ENCODE measurements around the gene OIP5.
"Not testable (repeated sequence)": the region's sequence is repeated elsewhere in the genome, so short reads cannot be mapped to it uniquely, and the experiment has no call there.

The OIP5 gene

GRCh38 chr15:41262571-41262970 is 69.8 kb downstream of the OIP5 start:
- TF ChIP-seq CTCF (IDR thresholded peaks at IDR 0.05): no peak
- intact Hi-C loops (cut with DNase I; ENCODE audit: low total_unique reads): no loop called here
- Histone ChIP-seq H3K27me3 (no peaks in the 10 kb centered on the region), H3K27ac (no peak overlapping the region), H3K9me3 (no peaks in the 10 kb centered on the region), H3K36me3 (peaks cover 38 to 50% (median 41%) of the 10 kb centered on the region in 3 donors), H3K4me3 (no peak overlapping the region), H3K4me1 (no peaks in the 10 kb centered on the region)
- no peak for DNase-seq

GRCh38 chr15:41260924-41261323 is 71.5 kb downstream of the OIP5 start:
- DNase-seq; H3K9me3 ChIP-seq; H3K27ac ChIP-seq; H3K27me3 ChIP-seq; H3K4me3 ChIP-seq; intact Hi-C loops (cut with DNase I; ENCODE audit: low total_unique reads); H3K4me1 ChIP-seq: not testable (repeated sequence)
- peaks cover 35 to 52% (median 37%) of the 10 kb centered on the region in 3 donors for H3K36me3 ChIP-seq

- no peak for DNase-seq
Measured at GRCh38 chr15:41259546-41260189, 72.7 kb downstream of the OIP5 start.

More at GRCh38 chr15:41259546-41260189, 72.7 kb downstream of the OIP5 start:
- Histone ChIP-seq H3K9me3 (no peaks in the 10 kb centered on the region), H3K4me1 (no peaks in the 10 kb centered on the region), H3K27ac (no peak overlapping the region), H3K4me3 (no peak overlapping the region), H3K27me3 (no peaks in the 10 kb centered on the region), H3K36me3 (peaks cover 30 to 45% (median 35%) of the 10 kb centered on the region in 3 donors)
- no peak for TF ChIP-seq CTCF (IDR thresholded peaks at IDR 0.05)
- intact Hi-C loops (cut with DNase I; ENCODE audit: low total_unique reads): loop anchor here (10.0 kb wide), 1 partner anchor 1155 kb away; the partner anchor contains the start of gene BMF

Data from tibial artery (tissue), 4 donors.